ENCODE results near the gene SFI1. TPM values are rescaled to one million over a fixed set of nuclear protein-coding genes. Genes with fewer than 3 reads are reported as not detected.
"Not testable (repeated sequence)": the region's sequence is repeated elsewhere in the genome, so short reads cannot be mapped to it uniquely, and the experiment has no call there.

SFI1 gene
- total and polyA plus RNA-seq, 2 of the 4 experiments (the other 2 are of a cell fraction), result 9.9 to 12.0 TPM

DNA sequence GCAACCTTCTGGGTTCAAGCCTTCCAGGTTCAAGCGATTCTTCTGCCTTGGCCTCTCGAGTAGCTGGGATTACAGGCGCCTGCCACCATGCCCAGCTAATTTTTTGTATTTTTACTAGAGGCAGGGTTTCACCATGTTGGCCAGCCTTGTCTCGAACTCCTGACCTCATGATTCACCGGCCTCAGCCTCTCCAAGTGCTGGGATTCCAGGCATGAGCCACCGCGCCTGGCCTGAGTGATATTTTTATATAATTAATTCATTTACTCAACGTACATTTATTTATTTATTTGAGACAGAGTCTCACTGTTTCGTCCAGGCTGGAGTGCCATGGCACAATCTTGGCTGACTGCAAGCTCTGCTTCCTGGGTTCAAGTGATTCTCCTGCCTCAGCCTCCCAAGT lies 62.2 kb downstream of the SFI1 start:
- H3K4ac ChIP-seq (ENCODE audit: low read depth, low read length); H3K27me3 ChIP-seq (ENCODE audit: control insufficient read depth, insufficient read depth, low read length); H3K4me1 ChIP-seq (ENCODE audit: control insufficient read depth, insufficient read depth, low read length); ATAC-seq (ENCODE audit: low read depth); H3K4me2 ChIP-seq (ENCODE audit: low read depth, low read length); H3K9me1 ChIP-seq (ENCODE audit: insufficient read depth, low read length); H3K27ac ChIP-seq (ENCODE audit: insufficient read depth, low read length); H3K79me1 ChIP-seq (ENCODE audit: low read depth in 1 of 2, low read length in 2 of 2); H2AFZ ChIP-seq (replicated peaks; ENCODE audit: low read length, poor library complexity); H2BK120ac ChIP-seq (ENCODE audit: low read depth, low read length); BruUV-seq (replicated peaks); H3K18ac ChIP-seq (ENCODE audit: low read depth, low read length); H3K56ac ChIP-seq (ENCODE audit: extremely low read depth, insufficient read depth, low read length); H2BK5ac ChIP-seq (ENCODE audit: low read depth, low read length, poor library complexity, severe bottlenecking); H2BK20ac ChIP-seq (ENCODE audit: low read depth, low read length); POLR2A ChIA-PET (ENCODE audit: unreplicated experiment); H4K8ac ChIP-seq (ENCODE audit: low read depth in 2 of 2, low read length in 2 of 2); H2AK5ac ChIP-seq (ENCODE audit: low read depth, low read length); H4K5ac ChIP-seq (ENCODE audit: low read depth, low read length); H3K36me3 ChIP-seq (ENCODE audit: control insufficient read depth, insufficient read depth, low read length); H2BK15ac ChIP-seq (ENCODE audit: low read depth, low read length); H3K14ac ChIP-seq (replicated peaks; ENCODE audit: low read depth, low read length); H3K4me3 ChIP-seq (ENCODE audit: insufficient read depth, low read depth, low read length); H3K9me3 ChIP-seq (ENCODE audit: control insufficient read depth, insufficient read depth, low read length); H3K23ac ChIP-seq (ENCODE audit: low read depth, low read length); H2AK9ac ChIP-seq (replicated peaks; ENCODE audit: low read depth, low read length, poor library complexity); dilution Hi-C loops (cut with HindIII; ENCODE audit: low sequenced_read_pairs, unreplicated experiment); H4K20me1 ChIP-seq (ENCODE audit: insufficient read depth, low read length); H4K91ac ChIP-seq (ENCODE audit: insufficient read depth, low read depth, low read length); H3K9ac ChIP-seq (ENCODE audit: low read depth, low read length): not testable (repeated sequence)
- 100% methylated on average over 2 of the region's 9 CpGs; no CpG with 5 or more reads in 1 of the 2 experiments for whole genome bisulfite sequencing, 2 experiments (ENCODE audit: extremely low coverage in 2 of 2, insufficient read length in 1 of 2)
- in situ Hi-C loops (cut with MboI; ENCODE audit: low sequenced_read_pairs), result loop anchor here (5.0 to 25.0 kb wide), 2 partner anchors 74 to 404 kb away; no protein-coding TSS in a partner anchor
- peak; percentile 40 for DNase-seq
- CTCF ChIA-PET, result interaction anchor here (0.6 kb wide), 1 partner anchor 22 kb away, joined by 6 read pairs; no protein-coding TSS in a partner anchor
- intact Hi-C loops (cut with micrococcal nuclease), result loop anchor here (5.0 kb wide), 1 partner anchor 414 kb away; no protein-coding TSS in a partner anchor

All from IMR-90 (cell line).